HG02981 (cell line): ENCODE measurements around the gene ZMIZ1.

Experiments
- ATAC-seq: cut with Tn5 transposase; IDR thresholded peaks from one replicate; pipeline ENCODE4 v1.9.1; 2021; ENCODE audit warnings: mild to moderate bottlenecking, moderate library complexity; ENCODE audit not compliant: unreplicated experiment

The ZMIZ1 gene

GRCh38 chr10:79051766-79052165 lies 17.0 kb upstream of the ZMIZ1 start:
- no peak for ATAC-seq

GRCh38 chr10:79052291-79053080 lies 16.3 kb upstream of the ZMIZ1 start:
- no peak for ATAC-seq

DNA sequence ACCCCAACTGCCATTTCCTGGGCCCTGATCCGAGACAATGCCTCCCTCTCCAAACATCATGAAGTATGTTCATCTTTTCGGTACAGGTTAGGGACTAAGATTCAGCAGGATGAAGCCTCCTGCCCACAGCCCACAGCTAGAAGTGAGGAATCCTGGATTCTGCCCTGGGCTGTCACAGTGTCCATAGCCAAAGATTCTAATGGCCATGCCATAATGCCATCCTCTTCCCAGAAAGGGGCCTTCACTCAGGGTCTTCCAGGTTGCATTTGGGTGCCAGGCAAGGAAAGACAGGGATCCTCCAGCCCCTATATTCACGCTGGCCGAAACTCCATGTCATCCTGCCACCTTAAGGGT lies 15.7 kb upstream of the ZMIZ1 start:
- no peak for ATAC-seq

GRCh38 chr10:79053481-79054202 lies 15.1 kb upstream of the ZMIZ1 start:
- no peak for ATAC-seq

DNA sequence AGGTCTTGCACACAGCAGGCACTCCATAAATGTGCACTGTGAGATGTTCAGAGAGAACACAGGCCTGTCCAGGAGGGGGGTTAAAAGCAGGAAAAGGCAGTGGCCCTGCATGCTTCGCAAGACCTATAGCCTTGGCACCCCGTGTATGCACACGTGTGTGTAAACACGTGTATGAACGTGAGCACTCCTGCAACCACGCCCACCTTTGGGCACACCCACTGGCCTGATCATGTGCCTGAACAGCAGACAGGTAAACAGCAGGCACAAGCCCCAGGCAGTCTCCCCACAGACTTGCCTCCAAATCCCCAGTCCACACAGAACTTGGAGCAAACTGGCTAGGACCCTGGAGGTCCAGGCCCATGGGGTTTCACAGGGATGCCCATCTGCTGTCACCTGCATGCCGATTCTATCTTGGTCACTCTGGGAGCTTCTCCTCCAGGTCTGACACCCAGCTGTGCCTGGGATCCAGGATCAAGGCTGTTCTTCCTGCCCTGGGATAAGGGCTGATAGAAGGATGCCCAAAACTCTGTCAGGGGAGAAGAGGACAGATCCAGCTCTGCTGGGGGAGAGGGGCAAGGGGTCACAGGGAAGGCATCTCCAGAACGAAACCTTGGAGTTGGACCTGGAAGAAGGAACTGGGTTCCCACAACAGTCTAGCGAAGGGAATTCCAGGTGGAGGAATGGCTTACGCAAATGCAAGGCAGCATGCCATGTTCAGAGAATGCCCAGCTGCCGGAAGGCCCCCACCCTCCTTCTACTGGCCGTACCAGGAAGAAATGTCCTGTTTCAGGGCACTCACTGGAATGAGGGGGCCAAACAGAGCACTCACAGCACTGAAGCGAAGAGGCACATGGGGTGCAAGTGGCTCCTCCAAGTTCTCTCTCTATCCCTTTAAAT lies 14.3 kb upstream of the ZMIZ1 start:
- ATAC-seq = no peak

GRCh38 chr10:79055100-79055782 lies 13.5 kb upstream of the ZMIZ1 start:
- no peak for ATAC-seq

GRCh38 chr10:79055892-79056291 lies 12.9 kb upstream of the ZMIZ1 start:
- no peak for ATAC-seq

DNA sequence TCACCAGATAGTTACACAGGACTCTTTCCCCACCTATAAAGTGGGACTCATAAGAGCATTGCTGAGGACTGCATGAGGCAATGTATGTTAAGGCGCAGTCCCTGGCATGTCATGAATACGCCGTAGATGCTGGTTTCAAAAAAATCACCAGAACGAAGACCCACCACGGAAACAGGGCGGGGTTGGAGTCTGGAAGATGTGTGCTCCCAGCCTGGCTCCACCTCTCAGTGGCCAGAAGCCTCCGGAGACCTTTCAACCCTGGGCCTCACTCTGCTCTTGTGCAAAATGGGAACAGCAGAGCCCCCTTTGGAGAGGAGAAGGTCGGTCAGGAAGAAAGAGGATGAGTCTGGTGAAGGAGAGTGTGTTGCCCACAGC lies 12.4 kb upstream of the ZMIZ1 start:
- no peak for ATAC-seq

DNA sequence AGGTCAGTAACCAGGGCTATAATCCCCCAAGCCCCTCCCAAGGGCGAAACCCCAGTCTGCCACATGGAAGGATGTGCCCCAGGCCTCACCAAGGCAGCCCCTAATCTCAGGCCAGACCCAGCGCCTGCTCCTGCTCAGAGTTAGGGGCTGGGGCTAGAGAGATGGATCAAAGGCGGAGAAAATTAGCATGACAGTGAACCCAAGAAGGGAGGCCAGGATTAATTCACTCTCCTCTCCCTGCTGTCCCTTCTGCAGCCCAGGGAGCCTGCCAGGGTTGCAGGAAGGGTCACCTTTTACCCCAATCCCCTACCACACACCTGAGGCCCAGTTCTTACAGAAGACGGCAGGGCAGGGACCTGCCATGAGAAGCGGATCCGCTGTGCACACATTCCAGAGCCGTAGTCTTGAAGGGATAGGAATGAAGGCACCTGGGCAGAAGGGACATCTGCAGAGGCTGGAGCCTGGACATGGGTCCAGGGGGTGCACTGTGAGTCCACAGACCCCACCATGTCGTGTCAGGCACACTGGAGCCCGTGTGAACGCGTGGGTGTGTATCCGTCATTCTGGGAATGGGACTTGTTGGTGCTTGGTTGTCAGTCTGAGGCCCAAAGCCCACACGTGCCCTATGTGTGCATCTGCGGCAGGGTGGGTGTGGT lies 11.9 kb upstream of the ZMIZ1 start:
- no peak for ATAC-seq

GRCh38 chr10:79057481-79058275 lies 11.1 kb upstream of the ZMIZ1 start:
- ATAC-seq = no peak

GRCh38 chr10:79058899-79059841 lies 9.6 kb upstream of the ZMIZ1 start:
- ATAC-seq = no peak

- no peak for ATAC-seq
Observed at GRCh38 chr10:79059859-79060379, 8.8 kb upstream of the ZMIZ1 start.

GRCh38 chr10:79060641-79061255 lies 8.0 kb upstream of the ZMIZ1 start:
- ATAC-seq = no peak

DNA sequence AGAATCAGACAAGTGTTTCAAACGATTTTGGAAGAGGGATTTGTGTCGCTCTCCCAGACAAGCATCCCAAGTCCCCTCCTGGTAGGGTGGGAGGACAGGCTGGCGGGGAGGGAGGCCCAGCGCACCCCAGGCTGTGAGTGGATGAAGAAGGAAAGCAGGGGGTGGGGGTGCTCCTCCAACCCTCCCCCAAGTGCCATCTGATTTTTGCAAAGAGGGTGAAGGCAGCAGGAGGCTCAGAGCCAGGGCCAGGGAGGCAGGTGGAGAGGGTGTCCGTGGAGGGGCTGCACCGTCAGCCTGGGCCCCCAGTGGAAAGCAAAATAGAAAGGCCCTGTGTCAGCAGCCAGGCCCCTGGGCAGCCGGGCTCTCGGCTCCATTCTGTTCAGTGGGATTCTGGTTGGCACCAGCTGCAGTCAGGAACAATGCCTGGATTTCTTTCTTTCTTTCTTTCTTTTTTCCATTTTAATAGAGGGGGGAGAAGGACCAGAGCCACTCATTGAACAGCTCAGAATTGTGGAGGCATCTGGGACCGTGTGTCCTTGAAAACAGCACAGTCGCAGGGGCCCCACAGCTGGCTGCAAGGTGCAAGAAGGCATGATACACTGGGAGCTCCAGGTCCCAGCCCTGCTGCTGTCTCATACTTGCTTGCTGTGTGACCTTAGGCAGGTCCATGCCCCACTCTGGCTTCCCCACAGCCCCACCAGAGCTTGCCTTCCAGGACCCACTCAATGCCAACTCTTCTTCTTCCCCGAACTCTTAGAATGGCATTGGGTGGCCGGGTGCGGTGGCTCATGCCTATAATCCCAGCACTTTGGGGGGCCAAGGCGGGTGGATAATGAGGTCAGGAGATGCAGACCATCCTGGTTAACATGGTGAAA lies 7.1 kb upstream of the ZMIZ1 start:
- no peak for ATAC-seq

DNA sequence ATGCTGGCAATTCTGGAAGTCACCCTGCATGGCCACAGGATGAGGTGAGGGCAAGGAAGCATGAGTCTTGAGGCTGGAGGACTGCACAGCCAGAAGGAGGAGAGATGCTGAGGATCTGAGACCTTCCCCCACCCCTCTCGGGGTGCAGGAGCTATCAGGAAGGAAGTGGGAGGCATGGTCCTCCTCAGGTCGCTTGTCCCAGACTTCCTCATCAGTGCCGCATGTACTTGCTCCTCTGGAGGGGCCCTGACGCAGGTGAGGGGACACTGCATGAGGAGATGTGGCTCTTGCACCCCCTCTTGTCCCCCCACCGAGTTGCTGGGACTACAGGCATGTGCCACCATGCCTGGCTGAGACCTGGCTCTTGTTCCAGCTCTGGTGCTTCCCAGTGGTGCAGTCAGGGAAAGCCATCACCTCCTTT lies 5.7 kb upstream of the ZMIZ1 start:
- no peak for ATAC-seq

- no peak for ATAC-seq
Observed at GRCh38 chr10:79063661-79064492, 4.9 kb upstream of the ZMIZ1 start.
